GM12892 (cell line): ENCODE results near the gene CD40.

Experiments used
- DNase-seq: peaks from one replicate; pipeline ENCODE4 v3.0.0; 2011; ENCODE audit not compliant: insufficient read length
- FAIRE-seq: peaks from 2 replicates; lab custom pipeline; 2011; peaks lifted over from hg19 to GRCh38; lab: Jason Lieb, UNC
- POLR2A ChIP-seq: IDR thresholded peaks from 2 replicates; pipeline ENCODE4 v1.6.1; 2011; ENCODE audit warnings: low read depth, low read length, control low read depth
- POLR2AphosphoS5 ChIP-seq: IDR thresholded peaks from 2 replicates; pipeline ENCODE4 v1.6.1; 2011; ENCODE audit warnings: low read depth, low read length, control low read depth
- TAF1 ChIP-seq: IDR thresholded peaks from 2 replicates; pipeline ENCODE4 v1.6.1; 2011; ENCODE audit warnings: low read depth, mild to moderate bottlenecking, control low read depth, low read length, borderline replicate concordance

CD40 gene

DNA sequence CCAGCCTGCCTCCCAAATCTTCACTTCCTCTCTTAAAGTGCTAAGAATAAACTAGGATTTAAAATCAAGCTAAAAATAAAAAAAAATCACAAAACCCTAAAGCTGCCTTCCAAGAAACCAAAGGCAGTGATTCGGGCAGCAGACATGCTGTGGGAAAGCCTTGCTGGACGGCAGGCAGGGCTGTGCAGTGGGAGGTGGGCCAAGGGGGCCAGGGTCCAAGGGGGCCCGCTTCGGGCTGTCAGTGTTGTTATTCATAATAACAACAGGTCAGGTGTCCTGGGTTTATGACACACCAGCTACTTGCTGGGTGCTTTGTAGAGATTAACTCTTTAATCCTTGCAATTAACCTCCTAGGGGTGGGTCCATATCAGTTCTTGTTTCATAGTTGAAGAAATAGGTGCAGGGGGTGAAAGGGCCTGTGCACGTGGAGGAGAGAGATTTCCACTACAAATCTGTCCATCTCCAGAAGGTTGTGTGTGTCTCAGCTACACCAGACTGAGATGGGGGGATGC, 40.4 kb downstream of the CD40 start:
- DNase-seq (no peak), FAIRE-seq (no peak)
- TF ChIP-seq TAF1 (no peak), POLR2A (no peak), POLR2AphosphoS5 (no peak)

DNA sequence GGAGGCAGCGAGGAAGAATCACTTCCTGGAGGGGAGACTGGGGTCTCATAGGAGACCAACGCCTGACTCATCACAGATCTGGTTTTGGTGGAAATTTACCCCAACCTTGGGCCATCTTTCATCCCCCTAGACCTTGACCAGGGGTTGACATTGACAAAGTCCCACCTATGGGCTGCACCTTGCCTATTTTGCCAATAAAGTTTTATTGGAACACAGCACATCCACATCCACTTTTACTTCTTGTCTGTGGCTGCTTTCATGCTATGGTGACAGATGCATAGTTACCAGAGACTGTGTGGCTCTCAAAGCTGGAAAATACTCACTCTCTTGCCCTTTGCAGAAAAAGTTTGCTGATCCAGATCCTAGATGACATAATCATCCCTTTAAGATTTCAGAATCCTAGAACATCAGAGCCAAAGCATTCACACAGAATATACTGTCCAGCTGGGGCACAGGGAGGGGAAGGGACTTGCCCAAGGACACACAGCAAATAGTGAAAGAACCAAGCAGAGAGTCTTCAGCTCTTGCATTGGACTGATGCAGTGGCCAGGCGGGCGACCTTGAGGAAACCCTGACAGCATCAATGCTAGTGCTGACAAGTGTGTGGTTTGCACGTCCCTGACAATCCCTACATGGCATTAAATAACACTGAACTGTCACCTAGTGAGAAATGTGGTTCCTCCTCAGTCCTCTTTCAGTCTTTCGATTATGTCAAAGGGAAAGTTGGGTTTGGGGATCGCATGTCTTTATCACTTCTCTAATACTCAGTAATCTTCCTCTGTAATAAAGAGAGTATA, 41.2 kb downstream of the CD40 start:
- TF ChIP-seq POLR2AphosphoS5 (no peak), TAF1 (no peak), POLR2A (no peak)
- DNase-seq (no peak), FAIRE-seq (no peak)

DNA sequence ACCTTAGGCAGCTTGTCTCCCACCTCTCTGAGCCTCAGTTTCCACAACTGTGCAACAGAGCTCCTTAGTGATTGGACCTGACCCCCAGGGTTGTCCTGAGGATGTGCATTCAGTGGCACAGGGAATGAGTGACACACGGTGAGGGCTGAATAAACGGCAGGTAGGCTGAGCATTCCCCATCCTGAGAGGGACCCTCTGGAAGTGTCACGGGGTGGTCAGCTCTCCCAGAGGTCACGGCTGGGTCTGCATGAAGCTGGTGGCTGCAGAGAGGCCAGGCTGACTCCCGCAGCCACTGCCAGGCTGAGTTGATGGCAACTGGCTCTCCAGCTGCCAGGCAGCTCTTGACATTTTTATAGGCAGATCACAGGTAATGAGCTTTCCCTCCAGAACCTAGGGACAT, 42.5 kb downstream of the CD40 start:
- no peak for FAIRE-seq
- TF ChIP-seq POLR2AphosphoS5, result no peak
- no peak for TF ChIP-seq TAF1
- TF ChIP-seq POLR2A, result no peak
- no peak for DNase-seq

DNA sequence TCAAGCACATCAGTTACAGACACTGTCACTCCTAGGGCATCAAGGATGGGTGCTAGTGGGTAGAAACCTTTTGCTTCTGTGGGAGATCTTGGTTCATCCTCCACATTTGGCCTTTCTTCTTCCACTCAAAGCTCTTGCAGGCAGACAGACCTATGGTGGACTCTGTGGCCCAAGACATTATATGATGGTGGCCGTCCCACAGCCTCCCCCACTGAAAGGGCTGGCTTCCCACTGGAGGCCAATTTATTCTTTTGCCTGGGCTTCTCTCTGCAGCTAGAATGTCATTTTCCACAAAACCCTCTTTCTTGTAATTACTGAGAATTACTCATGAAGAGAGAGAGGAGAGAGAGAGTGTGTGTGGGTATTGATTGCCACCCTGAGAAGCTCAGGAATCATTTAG, 43.8 kb downstream of the CD40 start:
- FAIRE-seq, result no peak
- DNase-seq, result no peak
- no peak for TF ChIP-seq POLR2AphosphoS5
- no peak for TF ChIP-seq POLR2A
- no peak for TF ChIP-seq TAF1

DNA sequence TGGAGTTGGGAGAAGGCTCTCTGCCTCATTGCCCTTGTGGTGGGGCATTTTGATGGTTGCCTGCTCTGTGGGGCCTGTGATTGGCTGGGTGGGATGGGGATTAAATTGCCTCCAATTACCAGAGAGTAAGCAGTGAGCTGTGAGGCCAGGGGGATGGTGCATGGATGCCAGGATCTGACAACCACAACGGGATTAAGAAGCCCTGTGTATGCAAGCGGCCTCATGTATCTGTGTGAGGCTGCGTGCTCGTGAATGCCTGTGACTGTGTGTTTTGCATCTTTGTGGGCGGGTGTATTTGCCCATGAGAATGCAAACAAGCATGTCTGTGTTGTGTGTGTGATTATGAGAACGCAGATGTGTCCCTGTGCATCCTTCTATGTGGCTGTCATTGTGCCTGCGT, 46.1 kb downstream of the CD40 start:
- FAIRE-seq, result no peak
- no peak for TF ChIP-seq POLR2A
- TF ChIP-seq POLR2AphosphoS5, result no peak
- TF ChIP-seq TAF1, result no peak

DNA sequence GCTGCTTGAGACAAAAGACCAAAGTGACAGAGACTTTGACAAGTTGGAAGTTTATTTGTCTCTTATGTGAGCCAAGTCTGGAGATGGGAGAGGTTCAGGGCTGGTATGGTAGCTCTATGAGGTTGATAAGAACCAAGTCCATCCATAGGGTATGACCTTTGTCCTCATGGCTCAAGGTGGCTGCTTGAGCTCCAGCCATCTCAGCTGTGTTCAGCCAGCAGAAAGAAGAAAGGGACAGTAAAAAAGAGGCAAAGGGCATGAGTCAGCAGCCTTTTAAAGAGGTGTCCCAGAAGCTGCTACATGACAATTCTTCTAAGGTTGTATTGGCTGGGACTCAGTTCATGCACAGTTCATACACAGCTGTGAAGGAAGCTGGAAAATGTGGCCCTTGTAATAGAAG, 49.0 kb downstream of the CD40 start:
- TF ChIP-seq POLR2A (no peak), POLR2AphosphoS5 (no peak), TAF1 (no peak)
- FAIRE-seq (no peak), DNase-seq (no peak)

More for the DNA sequence above, 46.1 kb downstream of the CD40 start:
- no peak for DNase-seq

DNA sequence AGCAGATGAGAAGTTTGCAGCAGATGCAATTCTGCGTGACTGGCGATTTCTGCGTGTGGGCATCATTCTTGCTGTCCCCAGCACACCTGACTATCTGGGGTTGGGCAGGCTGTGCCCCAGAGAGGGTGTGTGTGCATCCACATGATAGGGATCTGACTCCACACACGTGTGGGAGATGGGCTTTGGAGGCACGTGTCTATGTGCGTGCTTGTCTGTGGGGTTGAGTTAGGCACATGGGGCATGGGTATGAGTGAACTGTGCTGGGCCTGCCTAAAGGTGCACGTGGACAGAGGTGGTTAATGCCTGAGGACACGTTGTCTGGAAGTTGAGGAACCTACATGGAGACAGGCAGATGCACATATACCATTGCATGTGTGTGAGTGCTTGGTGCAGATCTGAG, 50.3 kb downstream of the CD40 start:
- no peak for DNase-seq
- TF ChIP-seq POLR2AphosphoS5 (no peak), POLR2A (no peak), TAF1 (no peak)
- no peak for FAIRE-seq

DNA sequence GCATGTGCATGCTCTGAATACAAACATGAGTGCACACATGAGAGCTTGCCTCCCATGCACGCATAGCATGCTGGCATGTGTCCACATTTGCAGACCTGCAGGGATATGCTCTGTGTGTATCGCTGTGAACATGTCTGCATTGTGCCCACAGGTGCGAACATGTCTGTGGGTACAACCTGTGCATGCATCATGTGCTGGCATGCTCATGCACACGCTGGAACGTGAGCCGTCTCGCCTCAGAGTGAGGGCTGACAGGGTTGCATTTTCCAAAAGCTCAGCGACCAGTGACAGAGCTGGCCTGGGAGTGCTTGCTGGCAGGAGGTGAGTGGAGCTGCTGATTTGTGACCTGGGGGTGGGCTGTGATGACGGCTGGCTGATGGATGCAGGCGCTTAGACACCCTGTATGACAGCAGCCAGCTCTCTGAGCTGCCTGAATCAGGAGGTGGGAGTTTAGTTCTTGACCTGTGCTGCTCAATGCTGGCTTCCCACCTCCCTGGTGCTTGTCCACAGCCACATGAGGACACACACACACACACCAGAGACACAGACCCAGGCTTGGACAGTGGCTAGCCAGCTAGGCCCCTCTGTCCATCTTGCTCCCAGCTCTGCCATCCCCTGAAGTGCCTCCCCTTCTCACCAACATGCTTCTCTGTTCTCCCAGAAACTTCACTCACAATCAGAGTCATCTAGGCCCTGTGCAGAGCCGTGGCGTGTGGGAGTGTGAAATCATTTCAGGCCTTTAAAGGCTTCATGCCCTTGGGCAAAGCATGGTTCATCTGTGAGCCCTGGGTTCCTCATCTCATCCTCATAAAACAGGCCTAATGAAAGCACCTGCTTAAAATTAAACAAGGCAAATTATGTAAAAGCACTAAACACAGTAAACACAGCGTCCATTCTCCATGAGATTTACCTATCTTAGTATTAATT, 51.4 kb downstream of the CD40 start:
- FAIRE-seq (no peak), DNase-seq (no peak)
- no peak for TF ChIP-seq TAF1
- TF ChIP-seq POLR2AphosphoS5, result no peak
- no peak for TF ChIP-seq POLR2A

DNA sequence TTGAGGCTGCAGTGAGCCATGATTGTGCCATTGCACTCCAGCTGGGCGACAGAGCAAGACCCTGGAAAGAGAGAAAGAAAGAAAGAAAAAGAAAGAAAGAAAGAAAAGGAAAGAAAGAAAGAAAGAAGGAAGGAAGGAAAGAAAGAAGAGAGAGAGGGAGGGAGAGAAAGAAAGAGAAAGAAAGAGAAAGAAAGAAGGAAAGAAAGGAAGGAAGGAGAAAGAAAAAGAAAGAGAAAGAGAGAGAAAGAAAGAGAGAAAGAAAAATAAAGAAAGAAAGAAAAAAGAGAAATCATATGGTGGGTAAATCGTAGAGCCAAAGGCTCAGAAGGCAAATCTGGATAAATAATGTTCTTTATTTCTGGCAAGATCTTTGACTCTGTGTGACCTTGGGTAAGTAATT, 53.4 kb downstream of the CD40 start:
- no peak for FAIRE-seq
- no peak for DNase-seq

DNA sequence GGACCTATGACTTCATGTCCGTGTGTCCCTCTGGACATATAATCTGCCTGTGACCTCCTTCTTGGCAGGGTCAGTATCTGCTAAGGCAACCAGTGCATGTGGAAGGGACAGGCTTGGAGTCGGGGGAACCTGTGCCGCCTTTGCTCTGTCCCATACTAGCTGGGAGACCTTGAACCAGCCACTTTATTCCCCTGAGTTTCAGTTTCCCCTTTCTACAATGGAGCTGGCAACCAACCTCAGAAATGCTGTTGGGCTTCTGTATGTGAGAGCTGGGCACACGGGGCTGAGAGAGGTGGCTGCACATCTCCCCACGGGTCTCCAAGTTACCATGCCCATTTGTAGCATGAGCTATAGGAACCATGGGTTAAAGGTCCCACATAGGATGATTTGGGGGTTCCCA, 53.8 kb downstream of the CD40 start:
- FAIRE-seq, result no peak
- no peak for DNase-seq
- TF ChIP-seq TAF1 (no peak), POLR2A (no peak), POLR2AphosphoS5 (no peak)

More for the DNA sequence above, 53.4 kb downstream of the CD40 start:
- TF ChIP-seq POLR2A (no peak), TAF1 (no peak), POLR2AphosphoS5 (no peak)

DNA sequence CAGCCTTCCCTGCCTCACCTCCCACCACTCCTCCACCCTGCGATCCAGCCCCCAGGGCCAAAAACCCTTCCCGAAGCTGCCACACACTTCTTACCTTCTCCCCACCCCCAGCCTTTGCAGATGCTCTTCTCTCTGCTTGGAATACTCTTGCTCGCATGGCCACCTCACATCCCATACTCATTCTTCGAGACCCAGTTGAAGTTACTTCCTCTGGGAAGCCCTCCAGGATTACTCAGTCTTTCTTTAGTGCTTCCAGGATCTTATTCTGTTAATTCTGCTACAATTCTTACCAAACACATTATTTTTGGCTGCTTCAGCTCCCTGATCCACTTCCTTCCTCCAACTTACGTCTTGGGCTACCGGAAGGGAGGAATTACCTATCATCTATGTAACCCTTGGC, 54.3 kb downstream of the CD40 start:
- FAIRE-seq (no peak), DNase-seq (no peak)

DNA sequence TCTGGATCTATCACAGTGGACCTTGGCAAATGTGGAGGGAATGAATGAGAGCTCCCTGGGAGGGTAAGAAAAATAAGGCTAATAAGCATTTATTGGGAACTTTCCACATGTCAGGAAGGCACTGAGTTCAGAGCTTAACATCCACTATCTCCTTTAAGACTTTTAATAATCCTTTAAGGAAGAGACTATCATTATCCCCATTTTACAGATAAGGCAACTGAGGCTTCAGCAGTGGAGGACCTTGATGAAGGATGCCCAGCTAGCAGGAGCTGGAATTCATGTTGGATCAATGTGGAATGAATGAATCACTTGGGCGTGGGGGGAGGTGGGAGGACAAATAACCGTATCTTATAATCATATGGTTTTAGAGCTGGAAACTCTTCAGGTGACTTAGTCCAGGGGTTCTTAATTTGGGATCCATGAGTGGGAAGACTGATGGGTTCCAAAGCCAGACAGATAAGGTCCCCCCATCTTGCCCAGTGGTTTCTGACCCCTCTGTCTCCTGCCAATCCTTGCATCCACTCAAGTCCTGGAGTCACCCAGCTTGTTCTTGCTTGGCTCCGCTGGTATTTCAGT, 54.9 kb downstream of the CD40 start:
- FAIRE-seq, result no peak
- DNase-seq, result no peak
- TF ChIP-seq TAF1 (no peak), POLR2A (no peak), POLR2AphosphoS5 (no peak)

More for the DNA sequence above, 54.3 kb downstream of the CD40 start:
- TF ChIP-seq TAF1 (no peak), POLR2A (no peak)
